ENCODE measurements around the gene EXOC4.

The EXOC4 gene

DNA sequence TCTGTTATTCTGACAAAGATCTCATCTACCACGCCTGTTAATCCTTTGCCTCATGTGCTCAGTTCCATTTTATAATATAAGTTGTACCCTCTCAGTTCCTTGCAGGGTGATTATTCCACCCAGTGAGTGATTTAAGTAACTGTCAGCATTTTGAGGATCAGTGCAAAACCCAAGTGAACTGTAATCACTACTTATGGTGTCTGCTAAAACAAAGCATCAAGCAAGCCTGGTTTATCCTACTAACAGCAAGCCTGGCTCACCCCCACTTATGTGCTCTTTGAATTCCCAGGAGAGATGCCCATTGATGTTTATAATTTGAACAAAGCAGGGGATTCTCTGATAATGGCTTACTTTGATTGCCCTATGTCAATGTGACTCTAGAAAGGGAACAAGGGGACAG, 687.5 kb downstream of the EXOC4 start:
- DNase-seq (ENCODE audit: low spot score): no peak

DNA sequence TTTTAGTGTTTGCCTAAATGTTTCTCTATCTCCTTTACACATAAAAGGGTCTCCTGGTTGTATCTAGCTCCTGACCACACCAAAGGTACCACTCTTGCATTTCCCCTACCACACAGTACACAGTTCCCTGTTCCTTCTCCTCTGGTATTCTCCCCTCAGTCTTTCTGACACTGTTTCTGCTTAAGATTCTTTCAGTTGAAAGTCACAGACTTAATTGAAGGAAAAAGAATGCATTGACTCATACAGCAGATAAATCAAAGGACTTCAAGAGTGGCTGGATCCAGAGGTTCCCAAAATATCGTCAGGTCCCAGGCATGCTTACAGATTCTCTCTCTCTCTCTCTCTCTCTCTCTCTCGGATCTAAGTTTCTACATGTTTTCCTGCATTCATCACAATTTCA, 688.6 kb downstream of the EXOC4 start:
- DNase-seq (ENCODE audit: low spot score): no peak

DNA sequence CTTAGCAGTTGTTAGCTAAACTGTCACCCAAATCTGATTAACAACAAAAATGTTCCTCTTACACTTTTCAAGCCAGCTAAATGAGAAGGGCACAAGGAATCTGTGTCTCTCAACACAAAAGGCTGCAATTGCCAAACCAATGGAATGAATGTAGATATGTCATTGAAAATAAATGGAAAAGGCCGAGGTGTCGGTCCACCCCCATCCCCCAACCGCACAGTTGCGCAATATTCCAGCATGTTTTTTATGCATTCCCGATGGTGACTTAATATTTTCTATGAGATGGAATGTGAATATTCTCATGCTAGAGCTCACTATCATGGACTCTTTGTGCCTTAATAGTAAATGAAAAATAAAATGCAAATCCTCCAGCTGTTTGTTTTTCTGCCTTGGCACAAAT, 692.6 kb downstream of the EXOC4 start:
- DNase-seq (ENCODE audit: low spot score): no peak

DNA sequence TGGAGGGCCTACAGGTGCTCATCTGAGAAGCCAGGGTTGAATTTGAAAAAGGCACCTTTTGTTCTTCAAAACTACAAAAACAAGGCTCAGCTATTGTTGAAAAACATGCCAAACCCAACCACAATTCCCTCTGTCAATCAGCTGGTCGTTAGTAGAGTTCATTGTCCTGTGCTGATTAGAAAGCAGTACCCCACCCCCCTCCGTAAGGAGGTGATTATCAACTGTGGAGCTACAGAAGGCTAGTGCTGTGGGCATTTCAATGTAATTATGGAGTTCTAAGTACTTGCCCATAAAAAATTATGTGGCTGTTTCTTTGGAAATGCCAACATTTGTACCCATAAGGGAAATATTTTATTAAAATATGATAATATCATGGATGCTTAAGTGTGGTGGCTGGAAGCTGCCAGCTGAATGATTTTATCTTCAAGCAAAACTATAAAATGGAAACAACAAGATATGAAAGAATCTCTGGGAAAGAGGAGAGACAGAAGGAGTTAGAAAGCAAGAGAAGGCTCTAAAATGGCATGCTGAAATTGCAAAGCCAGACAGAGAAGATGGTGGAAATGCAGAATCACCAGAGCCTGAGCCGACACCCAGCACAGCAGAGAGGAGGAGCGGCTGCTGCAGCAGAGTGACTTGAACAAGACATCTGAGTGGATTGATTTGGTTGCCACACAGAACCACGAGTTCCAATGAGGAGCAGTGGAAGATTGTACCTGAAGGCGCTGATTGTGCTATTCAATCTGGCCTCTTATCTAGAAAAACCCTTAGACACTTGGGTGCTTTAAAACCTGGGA, 694.8 kb downstream of the EXOC4 start:
- no peak for DNase-seq (ENCODE audit: low spot score)

DNA sequence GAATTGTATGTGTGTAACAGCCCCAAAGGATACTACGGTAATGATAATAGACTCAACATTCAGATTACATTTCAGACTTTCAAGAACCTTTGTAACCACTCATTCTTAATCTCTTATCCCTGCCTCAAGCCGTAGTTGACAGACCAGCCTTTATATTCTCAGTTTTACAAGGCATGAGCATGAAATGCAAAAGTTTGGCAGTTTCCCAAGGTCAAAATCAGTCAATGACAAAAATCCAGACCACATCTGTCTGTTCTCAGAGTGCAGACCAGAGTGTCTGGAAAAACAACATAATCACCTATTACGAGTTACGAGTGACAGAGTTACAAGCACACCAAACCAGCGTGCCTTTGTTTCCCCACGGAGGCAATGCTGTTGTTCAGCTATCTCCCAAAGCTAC, 695.7 kb downstream of the EXOC4 start:
- DNase-seq (ENCODE audit: low spot score): no peak

- DNase-seq (ENCODE audit: low spot score): no peak
Observed at GRCh38 chr7:133950855-133951254, 698.0 kb downstream of the EXOC4 start.

GRCh38 chr7:133955208-133955607, 702.3 kb downstream of the EXOC4 start:
- DNase-seq (ENCODE audit: low spot score): no peak

DNA sequence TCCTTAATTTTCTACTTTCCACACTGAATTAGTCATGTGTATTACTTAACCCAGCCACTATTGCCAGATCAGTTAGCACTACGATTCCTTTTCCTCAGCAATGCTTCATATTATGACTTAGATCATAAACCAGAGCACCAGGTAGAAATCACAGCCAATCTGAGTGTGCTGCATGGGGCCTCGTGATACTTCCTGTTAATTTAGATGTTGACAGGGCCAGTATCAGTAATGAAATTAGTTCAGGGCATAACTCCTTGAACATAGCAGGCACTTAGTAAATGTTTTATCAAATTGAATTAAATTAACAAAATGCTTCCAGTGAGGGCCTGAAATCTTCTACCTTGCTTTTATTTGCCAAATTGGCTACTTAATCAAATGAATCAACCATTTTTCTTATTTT, 705.0 kb downstream of the EXOC4 start:
- DNase-seq (ENCODE audit: low spot score): no peak

- no peak for DNase-seq (ENCODE audit: low spot score)
Observed at GRCh38 chr7:133958822-133959221, 705.9 kb downstream of the EXOC4 start.

DNA sequence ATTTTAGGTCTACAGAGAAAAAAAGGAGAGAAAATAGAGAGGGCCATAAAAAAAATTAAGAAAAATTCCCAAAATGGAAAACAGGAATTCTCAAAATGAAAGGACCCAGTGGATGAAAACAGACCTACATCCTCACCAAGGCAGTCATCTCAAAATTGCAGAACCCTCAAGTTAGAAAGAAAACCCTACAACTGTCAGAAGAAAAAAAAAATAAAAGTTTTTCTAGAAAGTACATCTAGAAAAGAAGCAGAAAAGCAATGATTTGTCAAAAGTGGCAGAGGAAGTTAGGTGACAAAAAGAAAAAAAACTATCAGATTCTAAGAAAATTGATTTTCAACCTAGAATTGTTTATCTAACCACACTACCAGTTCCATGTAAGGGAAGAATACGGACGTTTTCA, 706.6 kb downstream of the EXOC4 start:
- no peak for DNase-seq (ENCODE audit: low spot score)

- no peak for DNase-seq (ENCODE audit: low spot score)
Observed at GRCh38 chr7:133961724-133962123, 708.8 kb downstream of the EXOC4 start.

DNA sequence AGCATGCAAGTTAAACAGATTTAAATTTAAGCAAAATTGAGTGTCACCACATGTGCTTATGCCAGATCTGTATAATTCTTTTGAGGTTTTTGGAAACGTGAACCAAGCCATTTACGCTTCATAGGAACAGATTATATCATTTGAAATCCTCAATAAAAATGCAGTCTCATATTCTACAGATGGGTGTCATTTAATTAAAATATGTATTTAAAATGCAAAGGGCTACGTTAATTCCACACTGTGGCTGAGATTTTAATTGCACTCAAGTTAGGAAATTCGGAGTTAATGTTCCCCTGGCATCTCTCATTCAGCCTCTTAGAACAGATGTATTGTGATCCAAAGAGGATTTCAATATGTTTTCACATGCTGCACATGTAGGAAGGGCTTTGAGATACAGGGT, 709.8 kb downstream of the EXOC4 start:
- DNase-seq (ENCODE audit: low spot score): no peak

- DNase-seq (ENCODE audit: low spot score): no peak
Observed at GRCh38 chr7:133963629-133964028, 710.8 kb downstream of the EXOC4 start.

DNA sequence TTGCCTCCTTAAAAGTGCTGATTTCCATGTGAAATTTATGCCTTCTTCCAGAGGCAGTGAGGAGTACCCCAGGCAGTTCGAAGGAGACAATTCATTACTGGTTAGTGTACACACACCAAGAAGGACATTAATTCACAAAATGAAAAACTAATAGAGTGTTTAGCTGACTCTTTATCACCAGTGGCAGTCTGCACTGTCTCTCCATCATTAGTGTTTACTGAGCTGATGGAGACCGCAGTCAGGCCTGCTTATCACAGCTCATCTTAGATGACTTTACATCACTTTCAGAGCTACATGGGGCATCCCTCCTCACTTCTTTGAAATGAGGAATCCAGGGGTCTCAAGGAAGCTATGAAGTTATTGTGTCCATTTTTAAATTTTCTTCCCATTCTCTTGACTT, 718.7 kb downstream of the EXOC4 start:
- DNase-seq (ENCODE audit: low spot score): no peak

DNA sequence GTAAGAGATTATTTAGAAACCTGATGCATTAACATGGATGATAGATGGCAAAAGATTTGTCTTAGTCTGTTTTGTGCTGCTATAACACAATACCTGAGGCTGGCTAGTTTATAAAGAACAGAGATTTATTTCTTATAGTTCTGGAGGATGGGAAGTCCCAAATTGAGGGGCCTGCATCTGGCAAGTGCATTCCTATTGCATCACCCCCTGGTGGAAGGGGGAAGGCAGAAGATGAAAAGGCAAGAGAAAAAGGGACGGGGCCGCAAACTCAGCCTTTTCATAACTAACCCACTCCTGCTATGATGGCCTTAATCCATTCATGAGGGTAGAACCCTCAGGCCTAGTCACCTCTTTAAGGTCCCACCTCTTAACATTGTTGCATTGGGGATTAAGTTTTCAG, 720.8 kb downstream of the EXOC4 start:
- no peak for DNase-seq (ENCODE audit: low spot score)

- no peak for DNase-seq (ENCODE audit: low spot score)
Observed at GRCh38 chr7:133975130-133975529, 722.3 kb downstream of the EXOC4 start.

GRCh38 chr7:133976140-133976539, 723.3 kb downstream of the EXOC4 start:
- no peak for DNase-seq (ENCODE audit: low spot score)

- DNase-seq (ENCODE audit: low spot score): no peak
Observed at GRCh38 chr7:133977409-133978274, 724.8 kb downstream of the EXOC4 start.

- DNase-seq (ENCODE audit: low spot score): no peak
Observed at GRCh38 chr7:133978502-133979295, 725.8 kb downstream of the EXOC4 start.

DNA sequence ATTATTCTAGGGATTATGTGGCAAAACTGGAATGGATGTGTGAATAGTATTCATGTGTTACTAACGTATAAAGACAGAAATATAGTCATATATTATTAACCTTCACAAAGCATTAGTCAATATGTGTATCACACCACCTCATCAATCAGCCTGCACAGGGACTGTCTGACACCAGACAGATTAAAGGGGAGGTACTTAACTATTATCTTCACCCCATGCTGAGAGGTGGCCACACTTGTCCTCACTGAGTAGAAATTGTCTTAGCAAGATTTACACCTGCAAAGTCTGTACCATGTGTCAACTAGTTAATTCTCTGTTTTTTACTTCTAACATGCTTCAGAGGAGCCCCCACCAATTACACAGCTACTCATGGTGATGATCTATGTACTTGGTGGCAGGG, 727.9 kb downstream of the EXOC4 start:
- no peak for DNase-seq (ENCODE audit: low spot score)

GRCh38 chr7:133983685-133984419, 731.0 kb downstream of the EXOC4 start:
- DNase-seq (ENCODE audit: low spot score): no peak

- no peak for DNase-seq (ENCODE audit: low spot score)
Observed at GRCh38 chr7:133985300-133985699, 732.4 kb downstream of the EXOC4 start.

All from LoVo (cell line).